ENCODE results near the gene ANKRD53.

- TF ChIP-seq REST (IDR thresholded peaks at IDR 0.05; ENCODE audit: borderline replicate concordance) (no peak), RAD21 (conservative IDR thresholded peaks at IDR 0.05) (no peak), POLR2AphosphoS5 (IDR thresholded peaks at IDR 0.05) (no peak), CTCF (IDR thresholded peaks at IDR 0.05; ENCODE audit: poor library complexity, severe bottlenecking) (no peak), EP300 (conservative IDR thresholded peaks at IDR 0.05; ENCODE audit: poor library complexity, severe bottlenecking) (no peak), MXI1 (conservative IDR thresholded peaks at IDR 0.05; ENCODE audit: poor library complexity, severe bottlenecking) (no peak), TAF1 (IDR thresholded peaks at IDR 0.05; ENCODE audit: low read depth) (no peak), EZH2 (IDR thresholded peaks at IDR 0.05; ENCODE audit: borderline replicate concordance, insufficient read depth, low read length, poor library complexity, severe bottlenecking) (no peak)
Measured at GRCh38 chr2:71003966-71004755, 25.7 kb downstream of the ANKRD53 start.

All from neural cell (in vitro differentiated cells).